Measurements from ENCODE around the gene TCERG1. TPM values are rescaled to one million over a fixed set of nuclear protein-coding genes. Genes with fewer than 3 reads are reported as not detected.

TCERG1 gene
- total RNA-seq, 6 experiments from 2014 or later, result 37.4 to 57.4 (median 49.6) TPM

DNA sequence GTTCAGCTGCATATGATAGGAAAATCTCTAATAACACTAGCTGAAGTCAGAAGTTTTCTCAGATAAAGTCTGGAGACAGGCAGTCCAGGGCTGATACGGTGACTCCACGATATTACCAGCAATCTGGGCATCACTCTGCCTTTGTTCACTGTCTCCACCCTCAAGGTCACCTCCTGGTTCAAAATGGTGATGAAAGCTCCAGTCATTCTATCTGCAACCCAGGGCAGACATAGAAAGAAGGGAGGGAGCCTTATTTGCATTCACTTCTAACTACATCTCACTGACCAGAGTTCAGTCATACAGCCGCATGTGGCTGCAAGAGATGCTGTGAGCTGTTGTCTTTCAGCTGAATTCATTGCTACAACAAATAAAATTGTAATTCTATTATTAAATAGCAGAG, 91.3 kb downstream of the TCERG1 start:
- H3K9me3 Mint-ChIP-seq, result no peaks in the 10 kb centered on the region
- peaks cover 11% of the 10 kb centered on the region for H3K27me3 Mint-ChIP-seq (ENCODE audit: insufficient read depth)
- no peaks in the 10 kb centered on the region for H3K36me3 Mint-ChIP-seq (ENCODE audit: low read depth)
- H3K4me1 Mint-ChIP-seq (ENCODE audit: low read depth), result no peaks in the 10 kb centered on the region; the same call in 1 of the 2 replicates
- H3K27ac Mint-ChIP-seq, result no peak overlapping the region
- H3K4me3 Mint-ChIP-seq, result no peak overlapping the region
- DNase-seq, result no peak
- TF ChIP-seq, protein P1, sequence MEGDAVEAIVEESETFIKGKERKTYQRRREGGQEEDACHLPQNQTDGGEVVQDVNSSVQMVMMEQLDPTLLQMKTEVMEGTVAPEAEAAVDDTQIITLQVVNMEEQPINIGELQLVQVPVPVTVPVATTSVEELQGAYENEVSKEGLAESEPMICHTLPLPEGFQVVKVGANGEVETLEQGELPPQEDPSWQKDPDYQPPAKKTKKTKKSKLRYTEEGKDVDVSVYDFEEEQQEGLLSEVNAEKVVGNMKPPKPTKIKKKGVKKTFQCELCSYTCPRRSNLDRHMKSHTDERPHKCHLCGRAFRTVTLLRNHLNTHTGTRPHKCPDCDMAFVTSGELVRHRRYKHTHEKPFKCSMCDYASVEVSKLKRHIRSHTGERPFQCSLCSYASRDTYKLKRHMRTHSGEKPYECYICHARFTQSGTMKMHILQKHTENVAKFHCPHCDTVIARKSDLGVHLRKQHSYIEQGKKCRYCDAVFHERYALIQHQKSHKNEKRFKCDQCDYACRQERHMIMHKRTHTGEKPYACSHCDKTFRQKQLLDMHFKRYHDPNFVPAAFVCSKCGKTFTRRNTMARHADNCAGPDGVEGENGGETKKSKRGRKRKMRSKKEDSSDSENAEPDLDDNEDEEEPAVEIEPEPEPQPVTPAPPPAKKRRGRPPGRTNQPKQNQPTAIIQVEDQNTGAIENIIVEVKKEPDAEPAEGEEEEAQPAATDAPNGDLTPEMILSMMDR (IDR thresholded peaks at IDR 0.05), result no peak

DNA sequence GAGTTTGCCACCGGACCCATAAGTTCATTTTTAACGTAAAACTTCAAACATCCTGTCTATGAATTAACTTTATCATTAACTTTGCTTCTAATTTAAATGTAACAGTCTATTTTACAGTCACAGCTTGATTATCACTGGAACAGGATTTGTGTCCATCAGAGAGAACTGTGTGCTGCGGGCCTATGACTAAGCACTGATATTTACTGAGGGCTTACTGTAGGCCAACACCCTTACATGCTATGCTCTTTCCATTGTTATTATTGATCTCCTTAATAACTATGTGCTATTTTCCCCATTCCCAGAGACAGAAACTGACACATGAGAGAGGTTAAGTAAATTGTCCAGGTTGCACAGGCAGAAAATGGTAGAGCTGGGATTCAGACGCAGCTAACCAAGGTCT, 92.8 kb downstream of the TCERG1 start:
- H3K4me1 Mint-ChIP-seq (ENCODE audit: low read depth), result no peaks in the 10 kb centered on the region
- no peaks in the 10 kb centered on the region for H3K9me3 Mint-ChIP-seq
- H3K27me3 Mint-ChIP-seq (ENCODE audit: insufficient read depth), result peaks cover 11% of the 10 kb centered on the region
- TF ChIP-seq, protein P1 (IDR thresholded peaks at IDR 0.05), result no peak
- no peak overlapping the region for H3K27ac Mint-ChIP-seq
- H3K36me3 Mint-ChIP-seq (ENCODE audit: low read depth), result no peaks in the 10 kb centered on the region
- DNase-seq, result no peak
- no peak overlapping the region for H3K4me3 Mint-ChIP-seq

DNA sequence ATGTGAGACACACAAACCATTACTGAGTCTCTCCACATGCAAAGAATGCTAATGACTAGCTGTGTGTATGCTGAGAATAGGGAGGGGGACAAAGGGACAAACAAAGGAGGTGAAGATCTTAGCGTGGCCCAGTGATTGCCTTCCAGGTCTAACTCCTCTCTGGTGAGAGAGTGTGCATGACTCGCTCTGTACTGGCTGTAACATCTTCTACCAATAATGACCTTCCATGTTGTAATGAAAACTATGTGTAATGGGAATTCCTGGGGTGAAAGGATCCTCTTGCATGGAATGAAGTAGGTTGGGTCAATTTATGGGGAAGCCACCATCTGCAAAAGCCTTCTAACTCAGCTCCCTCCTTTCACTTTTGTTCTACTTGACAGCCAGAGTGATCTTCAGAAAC, 93.3 kb downstream of the TCERG1 start:
- TF ChIP-seq, protein P1 (IDR thresholded peaks at IDR 0.05), result no peak
- peak; percentile 30 for DNase-seq
- H3K27ac Mint-ChIP-seq, result no peak overlapping the region
- peaks cover 11% of the 10 kb centered on the region for H3K27me3 Mint-ChIP-seq (ENCODE audit: insufficient read depth)
- H3K4me1 Mint-ChIP-seq (ENCODE audit: low read depth), result no peaks in the 10 kb centered on the region
- H3K4me3 Mint-ChIP-seq, result no peak overlapping the region
- no peaks in the 10 kb centered on the region for H3K9me3 Mint-ChIP-seq
- no peaks in the 10 kb centered on the region for H3K36me3 Mint-ChIP-seq (ENCODE audit: low read depth)

DNA sequence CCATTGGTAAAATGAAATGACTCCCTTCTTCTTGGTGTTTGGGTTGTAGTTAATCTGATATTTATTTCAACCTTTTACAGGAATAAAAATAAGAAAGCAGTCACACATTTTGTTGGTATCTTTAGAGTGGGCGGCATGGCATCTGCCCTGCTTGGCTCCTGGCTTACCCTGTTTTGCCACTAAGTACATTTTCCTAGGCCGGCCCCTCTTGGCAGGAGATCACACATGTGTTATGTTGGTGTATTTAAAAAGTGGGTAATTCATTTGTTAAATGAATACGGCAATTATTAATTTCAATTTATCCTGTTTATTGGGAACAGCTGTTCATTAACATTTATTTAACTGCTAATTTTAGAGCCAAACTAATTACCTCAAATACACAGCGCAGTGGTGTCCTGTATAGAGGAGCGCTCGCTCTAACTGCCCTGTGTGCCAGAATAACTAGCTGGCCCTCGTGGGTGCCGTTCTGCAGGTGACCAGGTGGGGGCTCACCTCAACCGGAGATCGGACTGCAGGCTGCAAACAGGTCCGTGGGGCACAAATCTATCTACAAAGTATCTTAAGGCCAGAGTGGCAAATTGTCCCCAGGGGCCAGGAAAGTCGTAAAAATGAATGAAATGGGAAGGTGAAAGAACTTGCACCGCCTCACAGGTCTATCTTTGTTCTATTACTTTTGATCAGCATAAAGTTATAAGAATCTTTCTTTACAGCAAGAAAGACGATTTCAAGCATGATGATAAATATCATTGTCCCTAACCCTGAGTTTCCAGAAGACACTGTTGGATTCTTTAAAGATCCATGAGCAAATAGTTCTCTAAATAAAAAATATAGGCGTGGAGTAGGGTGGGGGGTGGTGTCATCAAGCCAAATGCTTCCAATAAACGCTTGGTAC, 95.1 kb downstream of the TCERG1 start:
- Mint-ChIP-seq H3K4me3 (no peak overlapping the region), H3K27me3 (ENCODE audit: insufficient read depth) (peaks cover 13% of the 10 kb centered on the region), H3K9me3 (no peaks in the 10 kb centered on the region), H3K27ac (no peak overlapping the region), H3K36me3 (ENCODE audit: low read depth) (no peaks in the 10 kb centered on the region), H3K4me1 (ENCODE audit: low read depth) (no peaks in the 10 kb centered on the region)
- DNase-seq, result peak; percentile 27
- TF ChIP-seq, protein P1 (IDR thresholded peaks at IDR 0.05), result peak; percentile 88

DNA sequence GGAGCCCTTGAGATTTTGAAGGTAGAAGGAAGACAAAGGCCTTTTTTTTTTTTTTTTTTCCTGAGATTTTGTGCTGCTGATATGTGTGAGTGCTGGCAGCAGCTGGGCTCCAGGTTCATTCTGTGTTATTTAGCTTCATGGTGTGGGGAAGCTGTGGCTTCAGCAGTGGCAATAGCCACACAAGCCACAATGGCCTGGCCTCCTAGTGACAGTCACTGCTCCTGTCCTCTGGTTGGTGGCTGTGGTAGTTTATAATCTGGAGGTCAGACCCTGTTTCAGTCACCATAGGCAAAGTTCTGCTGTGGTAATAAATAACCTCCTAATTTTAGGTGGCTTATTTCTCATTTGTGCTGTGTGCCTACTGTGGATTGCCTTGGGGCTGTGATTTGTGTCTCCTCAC, 97.1 kb downstream of the TCERG1 start:
- no peak overlapping the region for H3K27ac Mint-ChIP-seq
- no peak overlapping the region for H3K4me3 Mint-ChIP-seq
- DNase-seq, result no peak
- no peaks in the 10 kb centered on the region for H3K4me1 Mint-ChIP-seq (ENCODE audit: low read depth)
- H3K27me3 Mint-ChIP-seq (ENCODE audit: insufficient read depth), result peaks cover 6% of the 10 kb centered on the region
- TF ChIP-seq, protein P1 (IDR thresholded peaks at IDR 0.05), result no peak
- no peaks in the 10 kb centered on the region for H3K36me3 Mint-ChIP-seq (ENCODE audit: low read depth)
- H3K9me3 Mint-ChIP-seq, result no peaks in the 10 kb centered on the region

All from HFFc6 (cell line).